Smooth muscle cell (in vitro differentiated cells): ENCODE results near the gene CGNL1. TPM values are rescaled to one million over a fixed set of nuclear protein-coding genes. Genes with fewer than 3 reads are reported as not detected.

Experiments
- DNase-seq: peaks from one replicate; lab custom pipeline; 2025; ENCODE audit not compliant: unreplicated experiment; lab: John Stamatoyannopoulos, UW
- H2AFZ ChIP-seq: fragments of 200-600 bp; sonication (generic); 2 replicates; pipeline ENCODE4 v1.6.0; 2016; ENCODE audit warnings: antibody characterized with exemption, low read depth, mild to moderate bottlenecking
- H3F3A ChIP-seq: fragments of 200-600 bp; sonication (generic); 2 replicates; pipeline ENCODE4 v1.6.0; 2017; ENCODE audit warnings: antibody characterized with exemption, low read depth
- H3K27ac ChIP-seq: fragments of 200-600 bp; sonication (generic); 2 replicates; pipeline ENCODE4 v1.5.1; 2016; ENCODE audit warnings: low read depth, mild to moderate bottlenecking
- H3K27me3 ChIP-seq: fragments of 200-600 bp; sonication (generic); 2 replicates; pipeline ENCODE4 v1.6.1; 2016; ENCODE audit warnings: low read depth, mild to moderate bottlenecking
- H3K36me3 ChIP-seq: fragments of 200-600 bp; sonication (generic); 2 replicates; pipeline ENCODE4 v1.5.1; 2016; ENCODE audit warnings: low read depth
- H3K4me1 ChIP-seq: fragments of 200-600 bp; sonication (generic); 2 replicates; pipeline ENCODE4 v1.5.1; 2016; ENCODE audit warnings: low read depth
- H3K4me2 ChIP-seq: fragments of 200-600 bp; sonication (generic); 2 replicates; pipeline ENCODE4 v1.6.0; 2016; ENCODE audit warnings: mild to moderate bottlenecking
- H3K4me3 ChIP-seq: fragments of 200-600 bp; sonication (generic); 2 replicates; pipeline ENCODE4 v1.5.1; 2016; ENCODE audit warnings: mild to moderate bottlenecking
- H3K79me2 ChIP-seq: fragments of 200-600 bp; sonication (generic); 2 replicates; pipeline ENCODE4 v1.6.0; 2016; ENCODE audit warnings: low read depth, mild to moderate bottlenecking
- H3K9ac ChIP-seq: fragments of 200-600 bp; sonication (generic); 2 replicates; pipeline ENCODE4 v1.6.0; 2016; ENCODE audit warnings: low read depth
- H3K9me3 ChIP-seq: fragments of 200-600 bp; sonication (generic); replicated peaks from 2 replicates; pipeline ENCODE4 v1.5.1; 2016; ENCODE audit warnings: low read depth
- H4K20me1 ChIP-seq: fragments of 200-600 bp; sonication (generic); 2 replicates; pipeline ENCODE4 v1.6.0; 2016; ENCODE audit warnings: low read depth
- CTCF ChIP-seq: fragments of 200-600 bp; sonication (generic); IDR thresholded peaks from 2 replicates; pipeline ENCODE4 v1.5.1; 2017; ENCODE audit warnings: borderline replicate concordance, mild to moderate bottlenecking, antibody characterized with exemption; ENCODE audit not compliant: insufficient read depth, poor library complexity, severe bottlenecking
- WGBS: methylation state at CpG from one replicate; pipeline ENCODE4 v1.1.7; 2016; ENCODE audit warnings: low lambda C conversion rate; 5-methylcytosine and 5-hydroxymethylcytosine counted together
- polyA plus RNA-seq: library from polyadenylated mRNA; unstranded; fragments of >200 nt; fragmentation: Nextera tagmentation; extraction: Ambion mirVana; gene quantifications from 2 replicates; pipeline ENCODE4 v1.2.1, GENCODE V29; 2016
- total RNA-seq: library from RNA; depleted of rRNA; stranded (reverse); fragments of >200 nt; gene quantifications from 2 replicates; pipeline ENCODE4 v1.2.3, GENCODE V29; 2014

The CGNL1 gene
- total and polyA plus RNA-seq, 2 experiments from 2014 or later = 4.2 to 9.5 TPM

DNA sequence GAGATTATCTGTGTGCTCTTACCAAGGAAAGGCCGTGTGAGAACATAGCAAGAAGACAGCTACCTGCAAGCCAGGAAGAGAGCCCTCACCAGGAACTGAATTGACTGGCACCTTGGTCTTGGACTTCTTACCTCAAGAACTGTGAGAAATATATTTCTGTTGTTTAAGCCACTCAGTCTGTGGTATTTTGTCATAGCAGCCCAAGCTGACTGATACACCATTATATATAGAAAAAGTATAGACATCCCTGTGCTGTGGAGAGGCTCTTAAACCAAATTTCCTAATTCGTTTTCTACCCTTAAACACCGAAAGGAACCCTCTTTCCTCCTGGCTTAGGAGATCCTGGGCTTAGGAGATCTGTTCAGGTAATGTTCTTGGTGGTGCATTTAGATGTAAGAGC is 44.8 kb downstream of the CGNL1 start:
- TF ChIP-seq CTCF = no peak
- Histone ChIP-seq H2AFZ (peak overlapping the region; percentile 1), H3K9ac (no peak overlapping the region), H3K4me3 (no peak overlapping the region), H3K79me2 (peaks cover 8% of the 10 kb centered on the region), H3F3A (no peaks in the 10 kb centered on the region), H3K4me1 (no peaks in the 10 kb centered on the region), H3K27me3 (no peaks in the 10 kb centered on the region), H3K9me3 (no peaks in the 10 kb centered on the region), H3K4me2 (no peak overlapping the region), H3K27ac (peak overlapping the region; percentile 1), H3K36me3 (no peaks in the 10 kb centered on the region), H4K20me1 (no peaks in the 10 kb centered on the region)
- no peak for DNase-seq
- WGBS = 93% methylated on average over 3 of the region's 3 CpGs

DNA sequence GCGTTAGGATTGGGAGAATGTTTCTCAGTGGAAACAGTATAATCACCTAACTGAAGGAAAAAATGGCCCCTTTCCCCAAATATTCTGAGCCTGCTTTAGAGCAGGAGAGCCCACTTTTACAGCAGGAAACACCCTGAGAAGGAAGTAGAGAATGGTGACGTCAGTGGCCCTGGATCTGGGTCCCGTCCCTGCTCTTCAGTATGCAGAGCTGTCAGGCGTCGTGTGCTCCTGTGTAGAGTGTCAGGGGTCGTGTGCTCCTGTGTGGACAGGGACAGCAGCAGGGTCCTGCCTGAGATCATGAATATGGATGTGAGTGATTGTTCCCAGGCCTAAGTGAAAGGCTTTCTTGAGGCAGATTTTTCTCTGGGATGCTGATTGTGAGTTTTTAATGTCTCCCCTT is 45.2 kb downstream of the CGNL1 start:
- peak overlapping the region; percentile 1 for H3K27ac ChIP-seq
- peak overlapping the region; percentile 1 for H2AFZ ChIP-seq
- DNase-seq = no peak

DNA sequence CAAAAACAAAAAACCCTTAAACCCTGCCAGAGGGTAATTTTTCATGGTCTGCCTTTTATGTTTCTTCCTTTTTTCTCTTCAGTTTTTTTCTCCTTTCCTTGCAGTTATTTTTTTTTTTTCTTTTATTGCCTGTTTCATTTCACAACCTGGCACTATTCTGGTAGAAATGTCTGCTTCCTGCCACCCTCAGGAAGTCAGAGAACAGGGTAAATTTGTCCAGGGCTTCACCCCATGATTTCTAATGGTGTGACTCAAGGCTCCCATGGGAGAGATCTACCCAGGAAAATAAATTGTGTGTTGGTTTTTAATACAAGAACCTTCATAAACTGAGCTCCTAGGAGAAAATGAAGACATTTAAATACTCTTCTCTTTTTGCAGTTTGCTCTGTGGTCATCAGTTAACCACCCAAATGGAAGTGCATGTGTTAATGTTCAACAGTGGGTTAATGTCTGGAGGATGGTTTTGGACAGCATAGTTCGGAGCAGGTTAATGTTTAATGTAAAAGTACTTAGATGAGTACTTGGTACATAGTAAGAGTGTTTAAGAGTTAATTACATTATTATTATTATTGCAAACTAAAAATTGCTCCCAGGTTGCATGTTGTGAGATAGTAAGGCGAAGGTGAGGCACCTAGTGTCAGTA is 45.9 kb downstream of the CGNL1 start:
- Histone ChIP-seq H3K9me3 (no peaks in the 10 kb centered on the region), H2AFZ (no peak overlapping the region), H3K4me1 (peaks cover 3% of the 10 kb centered on the region), H3K36me3 (no peaks in the 10 kb centered on the region), H3K4me3 (no peak overlapping the region), H3K4me2 (no peak overlapping the region), H3K9ac (no peak overlapping the region), H3K79me2 (peaks cover 8% of the 10 kb centered on the region), H4K20me1 (no peaks in the 10 kb centered on the region), H3K27me3 (no peaks in the 10 kb centered on the region), H3K27ac (no peak overlapping the region), H3F3A (peaks cover 5% of the 10 kb centered on the region)
- no peak for TF ChIP-seq CTCF
- 95% methylated on average over 2 of the region's 2 CpGs for WGBS
- no peak for DNase-seq

More for the DNA sequence above, 45.2 kb downstream of the CGNL1 start:
- H3K4me1 ChIP-seq = no peaks in the 10 kb centered on the region
- H3K4me2 ChIP-seq = no peak overlapping the region
- no peaks in the 10 kb centered on the region for H3K9me3 ChIP-seq
- WGBS = 44% methylated on average over 6 of the region's 6 CpGs
- H3K4me3 ChIP-seq = no peak overlapping the region
- H4K20me1 ChIP-seq = no peaks in the 10 kb centered on the region
- H3K9ac ChIP-seq = no peak overlapping the region
- H3K79me2 ChIP-seq = peaks cover 8% of the 10 kb centered on the region
- TF ChIP-seq CTCF = no peak
- H3K27me3 ChIP-seq = no peaks in the 10 kb centered on the region
- no peaks in the 10 kb centered on the region for H3F3A ChIP-seq
- no peaks in the 10 kb centered on the region for H3K36me3 ChIP-seq

DNA sequence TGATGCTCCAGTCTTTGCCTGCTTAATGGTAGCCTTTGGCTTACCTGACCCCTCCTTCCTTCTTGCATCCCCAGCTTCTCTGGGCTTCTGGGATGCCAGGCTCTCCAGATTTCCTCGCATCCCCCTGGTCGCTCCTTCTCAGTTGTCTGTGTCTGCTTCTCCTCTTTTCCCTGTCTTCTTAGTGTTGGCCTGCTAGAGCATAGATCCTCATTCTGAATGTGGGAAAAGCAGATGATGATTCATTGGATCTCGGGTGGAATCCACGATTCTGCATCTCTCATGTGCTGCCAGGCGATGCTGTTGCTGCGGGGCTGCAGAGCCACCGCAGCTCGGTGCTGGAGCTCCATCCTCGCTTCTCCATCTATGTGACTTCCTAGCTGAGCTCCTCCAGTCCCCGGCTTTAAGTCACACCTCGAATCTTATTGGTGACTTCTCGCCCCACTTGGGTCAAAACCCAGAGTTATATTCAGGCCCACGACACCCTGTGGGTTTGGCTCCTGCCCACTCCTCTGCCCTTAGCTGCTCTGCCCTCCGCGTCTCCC is 47.4 kb downstream of the CGNL1 start:
- DNase-seq = no peak
- Histone ChIP-seq H3K9ac (no peak overlapping the region), H4K20me1 (no peaks in the 10 kb centered on the region), H3K27ac (no peak overlapping the region), H3K79me2 (peaks cover 8% of the 10 kb centered on the region), H3K27me3 (no peaks in the 10 kb centered on the region), H3K4me1 (peaks cover 13% of the 10 kb centered on the region), H3K36me3 (no peaks in the 10 kb centered on the region), H3K9me3 (no peaks in the 10 kb centered on the region), H2AFZ (no peak overlapping the region), H3K4me3 (no peak overlapping the region), H3F3A (peaks cover 14% of the 10 kb centered on the region), H3K4me2 (no peak overlapping the region)
- WGBS = 91% methylated on average over 15 of the region's 15 CpGs
- TF ChIP-seq CTCF = no peak
